H1 (cell line): Measurements from ENCODE around the gene PPP4R4. TPM values are rescaled to one million over a fixed set of nuclear protein-coding genes. Genes with fewer than 3 reads are reported as not detected.

Experiments
- CTCF ChIA-PET: fragments of 300-600 bp; sonication (Branson Sonifier 250); formaldehyde crosslinking; loops from one replicate; lab custom pipeline; 2021; ENCODE audit not compliant: partially characterized antibody; lab: Charles Lee
- POLR2A ChIA-PET: fragments of 300-600 bp; sonication (Branson Sonifier 250); formaldehyde crosslinking; loops from one replicate; lab custom pipeline; 2021; ENCODE audit warnings: inconsistent platforms; ENCODE audit not compliant: partially characterized antibody; lab: Charles Lee
- DNase-seq, 2 experiments: peaks; one replicate each; pipeline versions ENCODE4 v3.0.0 to v3.0.0-alpha.2; 2010 to 2022; ENCODE audit warnings: low spot score in 2 of 2, low read depth in 1 of 2, mixed read lengths in 1 of 2
- FAIRE-seq: peaks from 2 replicates; lab custom pipeline; 2011; peaks lifted over from hg19 to GRCh38; lab: Jason Lieb, UNC
- H2AFZ ChIP-seq: 2 replicates; pipeline ENCODE4 v1.8.1; 2012; ENCODE audit warnings: low read length, inconsistent platforms
- H2AK5ac ChIP-seq: 2 replicates; pipeline ENCODE4 v1.6.1; 2013; ENCODE audit warnings: low read depth, low read length
- H2BK120ac ChIP-seq: replicated peaks from 2 replicates; pipeline ENCODE3; 2013; ENCODE audit warnings: low read depth, low read length, inconsistent platforms
- H2BK12ac ChIP-seq: 2 replicates; pipeline ENCODE4 v1.6.1; 2013; ENCODE audit warnings: low read depth, low read length
- H2BK15ac ChIP-seq: 2 replicates; pipeline ENCODE4 v1.6.1; 2013; ENCODE audit warnings: low read length
- H2BK20ac ChIP-seq: 2 replicates; pipeline ENCODE4 v1.6.1; 2013; ENCODE audit warnings: low read length
- H2BK5ac ChIP-seq: 2 replicates; pipeline ENCODE4 v1.6.1; 2013; ENCODE audit warnings: low read depth, low read length
- H3K14ac ChIP-seq: 2 replicates; pipeline ENCODE4 v1.6.1; 2013; ENCODE audit warnings: inconsistent platforms; ENCODE audit not compliant: insufficient read length
- H3K18ac ChIP-seq: 2 replicates; pipeline ENCODE4 v1.6.1; 2013; ENCODE audit warnings: low read length; ENCODE audit errors: extremely low read depth
- H3K23ac ChIP-seq: 2 replicates; pipeline ENCODE4 v1.6.1; 2013; ENCODE audit warnings: inconsistent platforms; ENCODE audit not compliant: insufficient read length
- H3K23me2 ChIP-seq: 2 replicates; pipeline ENCODE4 v1.6.1; 2013; ENCODE audit warnings: low read depth, low read length
- H3K27ac ChIP-seq: 2 replicates; pipeline ENCODE4 v1.6.1; 2011; ENCODE audit warnings: low read depth, low read length, inconsistent platforms
- H3K27me3 ChIP-seq, 4 experiments: replicated peaks in 1 of 4; 1 replicate in 1 of 4; 2 replicates in 3 of 4; pipeline versions ENCODE4 v1.6.1 to v1.8.1; 2011 to 2013; ENCODE audit warnings: low read length in 3 of 4, mild to moderate bottlenecking in 3 of 4, inconsistent platforms in 2 of 4, mixed read lengths in 2 of 4, moderate library complexity in 1 of 4; ENCODE audit not compliant: control insufficient read depth in 3 of 4, insufficient read depth in 3 of 4; ENCODE audit errors: extremely low read depth in 1 of 4
- H3K36me3 ChIP-seq, 4 experiments: 2 replicates each; pipeline versions ENCODE4 v1.6.1 to v1.8.1; 2011 to 2013; ENCODE audit warnings: mild to moderate bottlenecking in 4 of 4, low read length in 3 of 4, moderate library complexity in 2 of 4, control low read depth in 1 of 4, inconsistent platforms in 1 of 4; ENCODE audit not compliant: insufficient read depth in 4 of 4, control insufficient read depth in 2 of 4
- H3K4ac ChIP-seq: replicated peaks from 2 replicates; pipeline ENCODE3; 2013; ENCODE audit warnings: low read length, low read depth, mixed read lengths, inconsistent platforms; ENCODE audit not compliant: insufficient read length
- H3K4me1 ChIP-seq, 4 experiments: replicated peaks in 1 of 4; 1 replicate in 1 of 4; 2 replicates in 3 of 4; pipeline versions ENCODE4 v1.6.1 to v1.8.1; 2011 to 2013; ENCODE audit warnings: low read length in 3 of 4, inconsistent platforms in 2 of 4, mixed read lengths in 1 of 4; ENCODE audit not compliant: insufficient read depth in 4 of 4, control insufficient read depth in 3 of 4
- H3K4me2 ChIP-seq, 2 experiments: 2 replicates each; pipeline versions ENCODE4 v1.6.1 to v1.8.1; 2011 to 2013; ENCODE audit warnings: low read depth in 2 of 2, low read length in 2 of 2, control low read depth in 1 of 2, inconsistent platforms in 1 of 2, mild to moderate bottlenecking in 1 of 2; ENCODE audit not compliant: insufficient read depth in 1 of 2
- H3K4me3 ChIP-seq, 4 experiments: fragments of 200-600, 300-600 bp in 1 of 4; sonication (generic), shearing (Covaris generic), sonication (Bioruptor Twin) in 1 of 4; 2 replicates each; pipeline versions ENCODE4 v1.5.1 to v1.8.1; 2011 to 2016; ENCODE audit warnings: low read length in 4 of 4, low read depth in 3 of 4, control low read depth in 2 of 4, inconsistent platforms in 2 of 4, mild to moderate bottlenecking in 2 of 4, mixed read lengths in 1 of 4, moderate library complexity in 1 of 4; ENCODE audit not compliant: insufficient read depth in 2 of 4; ENCODE audit errors: extremely low read depth in 1 of 4
- H3K56ac ChIP-seq: replicated peaks from 2 replicates; pipeline ENCODE3; 2013; ENCODE audit warnings: low read depth, mild to moderate bottlenecking, mixed read lengths, low read length, inconsistent platforms; ENCODE audit not compliant: insufficient read length
- H3K79me1 ChIP-seq: 2 replicates; pipeline ENCODE4 v1.6.1; 2013; ENCODE audit warnings: low read depth, low read length, control low read depth
- H3K79me2 ChIP-seq, 2 experiments: 2 replicates each; pipeline versions ENCODE4 v1.6.1 to v1.8.1; 2012 to 2013; ENCODE audit warnings: low read length in 2 of 2, mild to moderate bottlenecking in 2 of 2, inconsistent platforms in 1 of 2; ENCODE audit not compliant: insufficient read depth in 2 of 2, control insufficient read depth in 1 of 2
- H3K9ac ChIP-seq, 4 experiments: replicated peaks in 1 of 4; 1 replicate in 1 of 4; 2 replicates in 3 of 4; pipeline versions ENCODE4 v1.6.1 to v1.8.1; 2011 to 2013; ENCODE audit warnings: low read depth in 3 of 4, low read length in 3 of 4, control low read depth in 2 of 4, mild to moderate bottlenecking in 2 of 4, moderate library complexity in 2 of 4, inconsistent platforms in 1 of 4; ENCODE audit errors: extremely low read depth in 1 of 4
- H3K9me3 ChIP-seq, 2 experiments: 2 replicates each; pipeline versions ENCODE4 v1.6.1 to v1.8.1; 2012 to 2013; ENCODE audit warnings: mild to moderate bottlenecking in 2 of 2, moderate library complexity in 2 of 2, control low read depth in 1 of 2, inconsistent platforms in 1 of 2, low read depth in 1 of 2, low read length in 1 of 2, mixed read lengths in 1 of 2; ENCODE audit not compliant: insufficient read depth in 2 of 2
- H4K20me1 ChIP-seq, 2 experiments: replicated peaks in 1 of 2; 2 replicates each; pipeline versions ENCODE3 to v1.8.1; 2011 to 2013; ENCODE audit warnings: inconsistent platforms in 2 of 2, low read length in 2 of 2, mild to moderate bottlenecking in 1 of 2; ENCODE audit not compliant: insufficient read depth in 2 of 2, control insufficient read depth in 1 of 2
- H4K5ac ChIP-seq: 2 replicates; pipeline ENCODE4 v1.6.1; 2013; ENCODE audit warnings: low read length, low read depth, mixed read lengths, inconsistent platforms; ENCODE audit not compliant: insufficient read length
- H4K8ac ChIP-seq: 2 replicates; pipeline ENCODE4 v1.8.0; 2013; ENCODE audit warnings: mild to moderate bottlenecking, moderate library complexity, low read length, inconsistent platforms; ENCODE audit not compliant: insufficient read depth; ENCODE audit errors: extremely low read depth
- H4K91ac ChIP-seq: replicated peaks from 2 replicates; pipeline ENCODE3; 2013; ENCODE audit warnings: low read length, mixed read lengths, inconsistent platforms; ENCODE audit not compliant: insufficient read length
- GTF2F1 ChIP-seq: IDR thresholded peaks from 2 replicates; pipeline ENCODE4 v1.6.1; 2012; ENCODE audit warnings: low read depth, low read length, improper control_type of control experiment, borderline replicate concordance
- HDAC6 ChIP-seq: IDR thresholded peaks from one replicate; pipeline ENCODE4 v1.7.1; 2012; ENCODE audit warnings: low read depth, mild to moderate bottlenecking, inconsistent platforms, low read length, moderate library complexity
- JUN ChIP-seq: IDR thresholded peaks from 2 replicates; pipeline ENCODE4 v1.6.1; 2011; ENCODE audit warnings: low read depth, mild to moderate bottlenecking, improper control_type of control experiment, low read length
- NANOG ChIP-seq: IDR thresholded peaks from 2 replicates; pipeline ENCODE4 v1.6.1; 2011; ENCODE audit warnings: low read length, low read depth, mild to moderate bottlenecking, inconsistent platforms; ENCODE audit not compliant: insufficient read depth, poor library complexity, severe bottlenecking
- WGBS, 2 experiments: shearing (Covaris generic) in 1 of 2; methylation state at CpG; one replicate each; pipeline versions ENCODE4 v1.1.6 to v1.1.7; 2013 to 2015; ENCODE audit warnings: low lambda C conversion rate in 2 of 2, mixed read lengths in 2 of 2, inconsistent platforms in 1 of 2, low coverage in 1 of 2, missing lambda C conversion rate in 1 of 2; ENCODE audit not compliant: insufficient replicate concordance in 2 of 2, insufficient coverage in 1 of 2, insufficient read length in 1 of 2; ENCODE audit errors: extremely low coverage in 1 of 2, missing lambda C conversion rate in 1 of 2; 5-methylcytosine and 5-hydroxymethylcytosine counted together
- polyA plus RNA-seq, 7 experiments: library from polyadenylated mRNA; depleted of rRNA in 3 of 7; stranded (reverse) in 5 of 7; unstranded in 2 of 7; fragments of >200 nt in 5 of 7; fragments of 200-250 nt in 2 of 7; gene quantifications; 1 replicate in 5 of 7; 2 replicates in 1 of 7; 4 replicates in 1 of 7; pipeline versions ENCODE4 v1.2.1 to v1.2.3, GENCODE V29; 2011 to 2013; ENCODE audit warnings: missing spikeins in 2 of 7, mixed read lengths in 2 of 7
- total RNA-seq: library from RNA; stranded (reverse); fragmentation: NEBNext Ultra II Directional; extraction: Animal tissue kit (Norgen Biotek cat#: 25700); gene quantifications from 2 replicates; pipeline ENCODE4 v1.2.1, GENCODE V29; 2021
- TF ChIP-seq, protein P1 (sequence below): IDR thresholded peaks from 2 replicates; pipeline ENCODE4 v1.6.1; 2012; ENCODE audit warnings: low read length, inconsistent platforms

PPP4R4 gene
- total and polyA plus RNA-seq, 2 of the 8 experiments (the other 6 are each of a cell fraction or from before 2014, with no cell fraction given) = 3.3 to 9.6 TPM

- no peak within 1 kb of the TSS for H3K23ac ChIP-seq
- H3K56ac ChIP-seq = peak within 1 kb of the TSS; percentile 84
- H4K5ac ChIP-seq = no peak within 1 kb of the TSS
- H3K27me3 ChIP-seq = no peaks in the 10 kb centered on the region; a peak in 1 of 7 replicates
- H3K4me2 ChIP-seq = peak within 1 kb of the TSS; percentile 77 to 88
- peaks cover 0 to 4% (median 2%) of the 10 kb centered on the region in 4 experiments; a peak in 3 of 7 replicates for H3K4me1 ChIP-seq
- H3K18ac ChIP-seq = peak within 1 kb of the TSS; percentile 52; the same call in 1 of the 2 replicates
- H2BK12ac ChIP-seq = peak within 1 kb of the TSS; percentile 31; the same call in 1 of the 2 replicates
- H4K8ac ChIP-seq = no peak within 1 kb of the TSS
- peak within 1 kb of the TSS; percentile 54 to 65 (median 62) for H3K4me3 ChIP-seq
- 4% methylated on average over 8 of the region's 27 CpGs; no CpG with 5 or more reads in 1 of the 2 experiments for WGBS, 2 experiments
- H3K36me3 ChIP-seq = no peaks in the 10 kb centered on the region
- peak within 1 kb of the TSS; percentile 73; the same call in 1 of the 2 replicates for H2BK5ac ChIP-seq
- no peak within 1 kb of the TSS for H4K91ac ChIP-seq
- no peak within 1 kb of the TSS for H3K27ac ChIP-seq
- no peak within 1 kb of the TSS for H3K14ac ChIP-seq
- DNase-seq (peak; percentile 47 to 79), FAIRE-seq (no peak)
- peak within 1 kb of the TSS in 1 of 4 experiments; percentile 24; a peak in 2 of 7 replicates for H3K9ac ChIP-seq
- 0 out of 2 replicates have a peak within 1 kb of the TSS, but pooled peaks have one; percentile 61 for H2BK15ac ChIP-seq
- H3K23me2 ChIP-seq = peaks cover 9% of the 10 kb centered on the region; the same call in 1 of the 2 replicates
- no peaks in the 10 kb centered on the region for H3K9me3 ChIP-seq
- no peak within 1 kb of the TSS for H3K4ac ChIP-seq
- no peak within 1 kb of the TSS for H2BK120ac ChIP-seq
- H2AFZ ChIP-seq = peak within 1 kb of the TSS; percentile 79
- H4K20me1 ChIP-seq = no peaks in the 10 kb centered on the region
- H3K79me1 ChIP-seq = no peaks in the 10 kb centered on the region
- H2BK20ac ChIP-seq = no peak within 1 kb of the TSS
- CTCF ChIA-PET = interaction anchor here (0.6 to 5.3 kb wide), 23 partner anchors 9 to 474 kb away, joined by 3 to 55 read pairs (median 4); partner anchors contain the start of gene OTUB2
- POLR2A ChIA-PET = interaction anchor here (0.6 to 2.7 kb wide), 9 partner anchors 12 to 115 kb away, joined by 3 to 11 read pairs (median 4); no protein-coding TSS in a partner anchor
- H3K79me2 ChIP-seq = no peaks in the 10 kb centered on the region
- no peak within 1 kb of the TSS for H2AK5ac ChIP-seq
- no peak for TF ChIP-seq NANOG
- no peak for TF ChIP-seq HDAC6
- TF ChIP-seq, protein P1, sequence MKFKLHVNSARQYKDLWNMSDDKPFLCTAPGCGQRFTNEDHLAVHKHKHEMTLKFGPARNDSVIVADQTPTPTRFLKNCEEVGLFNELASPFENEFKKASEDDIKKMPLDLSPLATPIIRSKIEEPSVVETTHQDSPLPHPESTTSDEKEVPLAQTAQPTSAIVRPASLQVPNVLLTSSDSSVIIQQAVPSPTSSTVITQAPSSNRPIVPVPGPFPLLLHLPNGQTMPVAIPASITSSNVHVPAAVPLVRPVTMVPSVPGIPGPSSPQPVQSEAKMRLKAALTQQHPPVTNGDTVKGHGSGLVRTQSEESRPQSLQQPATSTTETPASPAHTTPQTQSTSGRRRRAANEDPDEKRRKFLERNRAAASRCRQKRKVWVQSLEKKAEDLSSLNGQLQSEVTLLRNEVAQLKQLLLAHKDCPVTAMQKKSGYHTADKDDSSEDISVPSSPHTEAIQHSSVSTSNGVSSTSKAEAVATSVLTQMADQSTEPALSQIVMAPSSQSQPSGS = no peak
- TF ChIP-seq JUN = no peak
- TF ChIP-seq GTF2F1 = no peak
These were observed 44.9 kb upstream of the PPP4R4 start, which contains the start of gene IFI27L2 for GRCh38 chr14:94129111-94129757. TSS of gene IFI27L2 (minus strand) at chr14:94129604. CDS start at chr14:94129564, 40 bp downstream.
